Endothelial cell of umbilical vein (primary cell): ENCODE measurements around the gene DEPDC4. TPM values are rescaled to one million over a fixed set of nuclear protein-coding genes. Genes with fewer than 3 reads are reported as not detected.
"Not testable (repeated sequence)": the region's sequence is repeated elsewhere in the genome, so short reads cannot be mapped to it uniquely, and the experiment has no call there.

Experiments used
- BruUV-seq: library from RNA; stranded (reverse); fragments of 400-500 nt; replicated peaks from 2 replicates; lab custom pipeline; 2021; lab: Mats Ljungman, UMichigan
- CTCF ChIA-PET: fragments of 300-600, 350-600 bp; sonication (Branson Sonifier 250); formaldehyde crosslinking; loops from one replicate; lab custom pipeline; 2021; ENCODE audit warnings: antibody characterized with exemption, inconsistent platforms; lab: Charles Lee
- POLR2A ChIA-PET: fragments of 300-600, 350-600 bp; sonication (Branson Sonifier 250); formaldehyde crosslinking; loops from one replicate; lab custom pipeline; 2021; ENCODE audit warnings: antibody characterized with exemption, inconsistent platforms; lab: Charles Lee
- DNase-seq: peaks from one replicate; pipeline ENCODE4 v3.0.0-alpha.2; 2011; ENCODE audit warnings: low read depth, low spot score
- FAIRE-seq: peaks from 2 replicates; lab custom pipeline; 2011; peaks lifted over from hg19 to GRCh38; lab: Jason Lieb, UNC
- H2AFZ ChIP-seq: 2 replicates; pipeline ENCODE4 v1.6.0; 2012; ENCODE audit warnings: low read depth, low read length, control low read depth, inconsistent platforms
- H3K27ac ChIP-seq: 2 replicates; pipeline ENCODE4 v1.5.1; 2011; ENCODE audit warnings: low read depth, mild to moderate bottlenecking, control low read depth, low read length, moderate library complexity; ENCODE audit not compliant: insufficient read depth
- H3K27me3 ChIP-seq, 2 experiments: 2 replicates each; pipeline versions ENCODE4 v1.6.0 to v1.6.1; 2011; ENCODE audit warnings: low read length in 2 of 2, mixed read lengths in 1 of 2; ENCODE audit not compliant: control insufficient read depth in 2 of 2, insufficient read depth in 2 of 2
- H3K36me3 ChIP-seq, 2 experiments: 2 replicates in 1 of 2; 3 replicates in 1 of 2; pipeline ENCODE4 v1.5.1; 2011; ENCODE audit warnings: low read length in 2 of 2, mild to moderate bottlenecking in 1 of 2, moderate library complexity in 1 of 2; ENCODE audit not compliant: control insufficient read depth in 2 of 2, insufficient read depth in 2 of 2; ENCODE audit errors: extremely low read depth in 1 of 2
- H3K4me1 ChIP-seq: 3 replicates; pipeline ENCODE4 v1.5.1; 2011; ENCODE audit warnings: mild to moderate bottlenecking, low read length; ENCODE audit not compliant: control insufficient read depth, insufficient read depth; ENCODE audit errors: extremely low read depth
- H3K4me2 ChIP-seq: 2 replicates; pipeline ENCODE4 v1.6.1; 2011; ENCODE audit warnings: low read length, control low read depth, mixed read lengths; ENCODE audit not compliant: insufficient read depth
- H3K4me3 ChIP-seq, 3 experiments: fragments of 200-600 bp in 1 of 3; sonication (generic), shearing (Covaris generic) in 1 of 3; replicated peaks in 1 of 3; 2 replicates each; pipeline ENCODE4 v1.5.1; 2011 to 2016; ENCODE audit warnings: control low read depth in 3 of 3, low read length in 3 of 3, mild to moderate bottlenecking in 2 of 3, inconsistent platforms in 1 of 3, low read depth in 1 of 3, moderate library complexity in 1 of 3; ENCODE audit not compliant: insufficient read depth in 1 of 3
- H3K79me2 ChIP-seq: 2 replicates; pipeline ENCODE4 v1.6.0; 2012; ENCODE audit warnings: low read length, inconsistent platforms; ENCODE audit not compliant: control insufficient read depth, insufficient read depth
- H3K9ac ChIP-seq: replicated peaks from 2 replicates; pipeline ENCODE3; 2011; ENCODE audit warnings: low read length, control low read depth; ENCODE audit not compliant: insufficient read depth; ENCODE audit errors: extremely low read depth
- H3K9me1 ChIP-seq: replicated peaks from 3 replicates; pipeline ENCODE4 v1.6.0; 2011; ENCODE audit warnings: mild to moderate bottlenecking, low read length; ENCODE audit not compliant: control insufficient read depth, insufficient read depth; ENCODE audit errors: extremely low read depth
- H3K9me3 ChIP-seq: replicated peaks from 2 replicates; pipeline ENCODE4 v1.5.1; 2012; ENCODE audit warnings: low read length, inconsistent platforms; ENCODE audit not compliant: control insufficient read depth, insufficient read depth
- H4K20me1 ChIP-seq: replicated peaks from 2 replicates; pipeline ENCODE3; 2011; ENCODE audit warnings: mild to moderate bottlenecking, low read length; ENCODE audit not compliant: control insufficient read depth, insufficient read depth; ENCODE audit errors: extremely low read depth
- CTCF ChIP-seq, 2 donors: IDR thresholded peaks; 1 replicate in 1 of 2; 2 replicates in 1 of 2; pipeline ENCODE4 v1.5.1; 2011; ENCODE audit warnings: low read length in 2 of 2, mild to moderate bottlenecking in 2 of 2, moderate library complexity in 2 of 2, control low read depth in 1 of 2, inconsistent platforms in 1 of 2, low read depth in 1 of 2; ENCODE audit not compliant: insufficient read depth in 1 of 2; ENCODE audit errors: extremely low read depth in 1 of 2
- EZH2 ChIP-seq: IDR thresholded peaks from 2 replicates; pipeline ENCODE4 v1.6.1; 2012; ENCODE audit warnings: borderline replicate concordance, low read depth, mild to moderate bottlenecking, moderate library complexity, low read length, inconsistent platforms; ENCODE audit not compliant: severe bottlenecking
- FOS ChIP-seq: IDR thresholded peaks from 2 replicates; pipeline ENCODE4 v1.6.1; 2011; ENCODE audit warnings: mild to moderate bottlenecking, low read length, moderate library complexity, borderline replicate concordance; ENCODE audit not compliant: insufficient read depth
- GATA2 ChIP-seq: IDR thresholded peaks from 2 replicates; pipeline ENCODE4 v1.7.0; 2011; ENCODE audit warnings: low read depth, mild to moderate bottlenecking, moderate library complexity, mixed read lengths, low read length; ENCODE audit not compliant: insufficient read length, insufficient read depth
- JUN ChIP-seq: IDR thresholded peaks from 2 replicates; pipeline ENCODE4 v1.6.1; 2011; ENCODE audit warnings: borderline replicate concordance, low read depth; ENCODE audit not compliant: insufficient read length, insufficient read depth
- MAX ChIP-seq: IDR thresholded peaks from 2 replicates; pipeline ENCODE4 v1.6.1; 2011; ENCODE audit not compliant: insufficient read depth, insufficient read length
- MYC ChIP-seq: IDR thresholded peaks from one replicate; pipeline ENCODE4 v1.6.1; 2011; ENCODE audit warnings: mild to moderate bottlenecking, low read depth, low read length
- POLR2A ChIP-seq: IDR thresholded peaks from 2 replicates; pipeline ENCODE4 v1.6.1; 2012; ENCODE audit warnings: low read depth, mild to moderate bottlenecking, control low read depth, low read length
- POLR2AphosphoS5 ChIP-seq: IDR thresholded peaks from 2 replicates; pipeline ENCODE4 v1.6.1; 2012; ENCODE audit warnings: low read depth, mild to moderate bottlenecking, control low read depth, low read length, moderate library complexity; ENCODE audit not compliant: insufficient read depth
- dilution Hi-C: fragments of 300-500 bp; cut with MboI; formaldehyde crosslinking; loops from one replicate; pipeline ENCODE4 v1.15.0; 2019; ENCODE audit warnings: low sequenced_read_pairs; ENCODE audit not compliant: extremely low pct_ligation_motif_present
- intact Hi-C: fragments of 100-400 bp; cut with micrococcal nuclease; formaldehyde crosslinking; loops from one replicate; pipeline ENCODE4 v1.10.0; 2022
- polyA plus RNA-seq, 4 experiments: library from polyadenylated mRNA; depleted of rRNA in 3 of 4; stranded (reverse) in 3 of 4; unstranded in 1 of 4; fragments of >200 nt; gene quantifications; 2 replicates each; pipeline versions ENCODE4 v1.2.1 to v1.2.3, GENCODE V29; 2011 to 2012; ENCODE audit warnings: missing spikeins in 1 of 4
- total RNA-seq: library from RNA; stranded (reverse); gene quantifications from 2 replicates; pipeline ENCODE4 v1.2.3, GENCODE V29; 2021

The DEPDC4 gene
- total and polyA plus RNA-seq, 2 donors (not counting 3 experiments of a cell fraction or from before 2014, with no cell fraction given), result 0.15 to 0.66 TPM

- Histone ChIP-seq H3K27me3 (no peaks in the 10 kb centered on the region), H3K79me2 (peaks cover 32% of the 10 kb centered on the region), H3K4me1 (peaks cover 19% of the 10 kb centered on the region), H3K4me3 (peak overlapping the region; percentile 78 to 97 (median 95)), H3K9me1 (no peaks in the 10 kb centered on the region), H3K9me3 (no peaks in the 10 kb centered on the region), H3K9ac (no peak overlapping the region), H3K4me2 (peak overlapping the region; percentile 76), H3K27ac (no peak overlapping the region), H4K20me1 (peaks cover 2% of the 10 kb centered on the region), H2AFZ (peak overlapping the region; percentile 99), H3K36me3 (no peaks in the 10 kb centered on the region)
- BruUV-seq, result no TSS peak
- intact Hi-C loops (loop anchor here (2.0 to 5.0 kb wide), 3 partner anchors 46 to 299 kb away; partner anchors contain the start of gene BLTP3B), dilution Hi-C loops (no loop called here)
- CTCF ChIA-PET, result interaction anchor here (1.0 to 1.8 kb wide), 4 partner anchors 11 to 289 kb away, joined by 3 to 4 read pairs (median 4); partner anchors contain the start of gene ACTR6
- POLR2A ChIA-PET, result no interaction called here
- FAIRE-seq (no peak), DNase-seq (no peak)
- TF ChIP-seq JUN, result no peak
- no peak for TF ChIP-seq EZH2
- no peak for TF ChIP-seq POLR2AphosphoS5
- no peak for TF ChIP-seq GATA2
- no peak for TF ChIP-seq POLR2A
- no peak for TF ChIP-seq MAX
- no peak for TF ChIP-seq FOS
- no peak for TF ChIP-seq CTCF (IDR thresholded peaks at IDR 0.05; ENCODE audit: extremely low read depth in 1 of 2, insufficient read depth in 1 of 2, low read depth in 1 of 2, low read length in 2 of 2)
- no peak for TF ChIP-seq MYC
These were observed 921 bp downstream of the DEPDC4 start for GRCh38 chr12:100265732-100266584.

- intact Hi-C loops, result loop anchor here (5.0 kb wide), 1 partner anchor 47 kb away; no protein-coding TSS in a partner anchor
- H2AFZ ChIP-seq, H3K27ac ChIP-seq, POLR2A ChIA-PET, FAIRE-seq, dilution Hi-C loops, H3K9ac ChIP-seq, H3K27me3 ChIP-seq, H3K4me3 ChIP-seq, H3K36me3 ChIP-seq, H3K9me1 ChIP-seq, H3K4me2 ChIP-seq, H3K9me3 ChIP-seq, H4K20me1 ChIP-seq, BruUV-seq, DNase-seq: not testable (repeated sequence)
- Histone ChIP-seq H3K4me1 (peaks cover 19% of the 10 kb centered on the region), H3K79me2 (peaks cover 24% of the 10 kb centered on the region)
- CTCF ChIA-PET, result interaction anchor here (1.1 kb wide), 1 partner anchor 36 kb away, joined by 4 read pairs; no protein-coding TSS in a partner anchor
These were observed 1.8 kb downstream of the DEPDC4 start for GRCh38 chr12:100265107-100265506.
